Left hindlimb (tissue), 1 donor: ENCODE measurements around the gene EYS.

Experiments used
- DNase-seq: peaks from one replicate; pipeline ENCODE4 v3.0.0-alpha.2; 2018

Gene EYS

DNA sequence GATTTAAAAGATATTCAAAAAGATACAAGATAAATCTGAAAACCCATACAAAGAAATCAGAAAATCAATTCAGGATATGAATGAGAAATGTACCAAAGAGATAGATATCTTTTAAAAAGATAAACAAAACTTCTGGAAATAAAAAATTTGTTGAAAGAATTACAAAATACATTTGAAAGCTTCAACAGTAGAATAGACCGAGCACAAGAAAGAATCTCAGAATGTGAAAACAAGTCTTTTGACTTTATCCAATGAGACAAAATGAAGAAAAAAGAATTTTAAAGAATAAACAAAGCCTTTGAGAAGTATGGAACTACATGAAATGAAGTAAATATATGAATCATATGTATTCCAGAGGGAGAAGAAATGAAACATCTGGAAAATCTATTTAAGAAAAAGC lies 1011.0 kb downstream of the EYS start:
- no peak for DNase-seq

DNA sequence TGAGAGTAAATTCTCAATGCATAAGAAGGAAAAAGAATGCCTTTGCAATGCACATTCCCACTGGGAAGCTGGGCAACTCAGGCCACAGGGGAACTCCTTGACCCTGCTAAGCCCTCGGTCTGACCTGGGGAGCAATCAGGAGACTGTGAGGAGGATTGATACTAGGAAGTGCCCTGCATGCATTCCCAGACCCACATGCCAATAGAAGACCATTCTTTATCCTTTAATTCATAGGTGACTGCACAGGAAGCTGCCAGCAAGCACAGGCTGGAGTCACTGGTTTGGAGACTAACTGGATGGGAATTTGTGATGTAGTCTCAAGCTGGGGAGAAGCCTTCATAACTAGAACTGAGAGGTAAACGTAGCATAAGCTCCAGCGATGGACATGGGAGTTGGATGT lies 1012.7 kb downstream of the EYS start:
- DNase-seq, result no peak

DNA sequence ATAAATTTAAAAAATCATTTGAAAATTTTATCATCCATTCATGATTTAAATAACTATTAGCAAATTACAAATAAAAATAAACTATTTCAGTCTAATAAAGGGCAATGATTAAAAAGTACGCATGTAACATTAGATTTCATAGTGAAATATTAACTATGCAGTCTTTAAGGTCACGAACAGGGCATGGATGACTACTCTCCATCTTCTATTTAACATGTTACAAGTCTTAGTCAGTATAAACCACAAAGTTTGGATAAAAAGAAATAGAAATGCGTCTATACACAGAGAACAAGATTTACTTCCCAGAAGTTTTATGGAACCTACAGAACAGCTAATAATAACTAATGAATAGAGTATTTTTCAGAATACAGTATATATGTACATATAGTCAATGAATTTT lies 1016.0 kb downstream of the EYS start:
- no peak for DNase-seq

DNA sequence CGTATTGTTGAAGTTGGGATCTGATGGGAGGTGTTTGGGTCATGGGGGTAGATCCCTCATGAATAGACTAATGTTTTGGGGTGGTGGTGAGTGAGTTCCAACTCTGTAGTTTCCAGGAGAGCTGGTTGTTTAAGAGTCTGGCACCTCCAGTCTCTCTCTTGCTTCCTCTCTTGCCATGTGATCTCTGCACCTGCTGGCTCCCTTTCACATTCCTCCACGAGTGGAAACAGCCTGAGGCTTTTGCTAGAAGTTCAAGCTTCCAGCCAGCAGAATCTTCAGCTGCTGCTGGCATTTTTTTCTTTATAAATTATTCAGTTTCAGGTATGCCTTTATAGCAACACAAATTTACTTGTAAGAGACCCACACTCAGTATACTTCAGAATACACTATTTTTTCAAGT lies 1021.6 kb downstream of the EYS start:
- DNase-seq, result no peak

DNA sequence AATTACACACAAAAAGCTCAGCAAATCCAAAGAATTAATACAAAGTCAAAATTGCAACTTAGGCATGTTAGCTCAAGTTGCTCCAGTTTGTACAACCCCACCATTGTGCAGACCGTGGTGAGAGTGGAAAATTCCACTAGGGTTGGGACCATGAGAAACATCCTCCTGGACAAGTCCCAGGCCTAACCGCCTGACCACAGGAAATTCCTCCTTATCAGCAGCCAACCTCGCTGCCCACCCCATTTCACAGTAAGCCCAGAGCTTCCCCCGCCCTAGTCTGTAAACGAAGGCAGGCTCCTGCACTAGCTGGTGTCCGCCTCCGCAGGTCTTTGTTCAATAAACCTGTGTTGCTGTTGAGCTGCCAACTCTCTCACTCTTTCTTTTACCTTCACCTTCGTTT lies 1023.3 kb downstream of the EYS start:
- DNase-seq, result peak; percentile 44

DNA sequence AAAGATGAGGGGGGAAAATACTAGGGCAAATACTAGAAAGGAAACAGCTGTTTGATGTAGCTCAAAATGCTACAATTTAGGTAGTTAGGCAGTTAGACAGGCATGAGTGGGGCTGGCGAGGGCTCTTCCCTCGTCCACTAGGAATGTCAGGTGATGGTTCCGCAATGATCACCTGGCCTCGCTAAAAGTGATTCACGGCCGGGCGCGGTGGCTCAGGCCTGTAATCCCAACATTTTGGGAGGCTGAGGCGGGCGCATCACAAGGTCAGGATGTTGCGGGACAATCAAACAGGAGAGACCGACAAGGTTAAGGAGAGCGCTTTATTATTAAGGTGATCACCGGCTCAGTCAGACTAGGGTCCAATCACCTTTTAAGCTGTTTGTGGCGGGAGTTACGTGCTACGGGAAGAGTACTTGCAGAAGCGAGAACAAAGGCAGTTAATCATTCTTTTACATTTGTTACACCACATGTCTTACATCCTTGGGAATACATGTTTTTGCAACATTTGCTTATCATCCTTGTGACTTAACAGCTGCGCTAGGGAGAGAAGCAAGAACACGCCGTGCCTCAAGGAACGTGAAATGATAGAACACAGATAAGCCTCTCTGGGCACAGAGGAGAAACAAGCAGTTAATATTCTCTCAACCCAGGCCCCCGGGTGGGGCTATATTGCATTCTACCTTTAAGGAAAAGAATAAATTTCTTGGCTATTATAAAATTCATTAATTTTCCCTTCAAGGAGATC lies 1025.4 kb downstream of the EYS start:
- DNase-seq, result no peak

DNA sequence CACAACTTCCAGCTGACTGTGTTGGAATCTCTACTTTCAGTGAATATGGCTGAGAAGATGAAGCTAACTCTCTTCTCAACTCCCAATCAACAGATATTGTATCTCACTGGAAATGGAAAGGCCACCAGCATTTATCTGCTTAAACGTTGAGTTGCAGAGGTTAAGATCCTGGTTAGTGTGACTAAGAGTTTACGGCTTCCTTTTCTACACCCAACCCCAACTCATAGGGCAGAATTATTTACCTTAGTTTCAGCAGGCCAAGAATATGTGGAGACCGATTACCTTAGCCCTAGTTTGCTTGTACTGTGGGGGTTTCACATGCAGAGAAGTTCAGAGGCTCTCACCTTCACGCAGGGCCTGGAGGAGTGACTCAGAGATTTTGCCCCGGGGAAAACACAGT lies 1026.6 kb downstream of the EYS start:
- no peak for DNase-seq

DNA sequence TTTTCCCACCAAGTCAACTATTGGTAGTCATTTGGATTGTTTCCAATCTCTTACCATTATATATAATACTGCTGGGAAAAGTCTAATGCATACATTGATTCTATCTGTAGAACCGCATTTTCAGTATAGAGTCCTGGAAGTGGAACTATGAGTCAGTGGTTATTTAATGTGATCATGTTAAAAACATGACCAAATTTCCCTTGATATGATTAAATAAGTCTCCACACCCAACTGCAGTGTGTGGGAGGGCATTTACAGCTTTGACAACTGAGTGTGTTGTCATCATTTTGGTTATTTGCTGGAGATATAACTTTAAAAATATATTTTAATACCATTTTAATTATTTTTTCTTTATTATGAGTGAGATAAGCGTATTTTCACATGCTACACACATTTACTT lies 1027.6 kb downstream of the EYS start:
- DNase-seq, result no peak

DNA sequence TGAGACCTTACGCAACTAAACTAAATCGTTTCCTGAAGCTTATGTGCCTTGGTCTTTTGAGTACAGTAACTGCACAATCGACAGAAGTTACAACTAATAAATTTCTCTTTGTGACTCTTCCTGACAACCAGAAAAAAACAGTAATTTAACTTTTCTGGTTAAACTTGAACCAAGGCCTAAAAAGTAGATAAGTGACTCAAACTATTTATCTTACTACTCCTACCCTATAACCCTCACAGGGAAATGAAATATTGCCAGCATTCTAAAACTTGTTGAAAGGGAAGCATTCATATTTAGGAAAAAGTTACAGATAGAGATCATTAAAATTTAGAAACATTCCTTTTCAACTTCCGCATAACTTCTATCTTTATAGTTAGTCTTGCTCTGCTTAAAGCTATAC lies 1034.4 kb downstream of the EYS start:
- DNase-seq, result no peak

DNA sequence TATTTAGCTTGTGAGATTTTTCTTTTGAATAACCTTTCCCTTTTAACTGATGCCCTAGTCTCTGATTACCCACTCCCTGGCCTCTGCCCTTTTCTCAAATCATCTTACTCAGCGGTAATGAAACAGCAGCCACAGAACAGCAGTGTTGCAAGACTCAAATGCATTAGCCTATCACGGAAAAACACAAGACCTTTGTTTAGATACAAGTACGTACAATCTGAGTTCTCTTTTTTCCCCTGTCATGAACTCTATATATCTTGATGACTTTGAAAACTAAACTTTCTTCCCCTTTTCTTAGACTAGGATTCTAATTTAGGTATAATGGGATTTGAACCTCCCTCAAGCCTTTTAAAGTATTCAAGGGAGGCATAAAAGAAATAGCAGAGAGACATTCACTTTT lies 1034.9 kb downstream of the EYS start:
- no peak for DNase-seq

DNA sequence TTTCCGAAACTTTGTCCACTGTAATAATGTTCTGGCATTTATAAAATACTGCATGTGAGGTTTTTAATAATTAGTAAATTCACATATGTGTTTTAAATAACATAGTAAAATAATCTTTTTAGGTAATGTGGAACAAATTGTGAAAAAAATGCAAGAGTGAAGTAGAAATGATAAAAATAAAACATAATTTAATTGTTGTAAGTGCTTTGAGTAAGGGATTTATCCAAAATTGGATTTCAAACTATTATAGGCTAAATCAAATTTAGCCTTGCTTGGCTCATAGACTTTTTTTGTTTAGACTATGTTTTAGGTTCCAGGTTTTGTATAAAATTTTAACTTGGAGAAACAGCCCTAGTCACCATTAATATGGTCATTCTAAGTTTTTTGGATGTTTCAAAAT lies 1041.9 kb downstream of the EYS start:
- DNase-seq, result no peak

DNA sequence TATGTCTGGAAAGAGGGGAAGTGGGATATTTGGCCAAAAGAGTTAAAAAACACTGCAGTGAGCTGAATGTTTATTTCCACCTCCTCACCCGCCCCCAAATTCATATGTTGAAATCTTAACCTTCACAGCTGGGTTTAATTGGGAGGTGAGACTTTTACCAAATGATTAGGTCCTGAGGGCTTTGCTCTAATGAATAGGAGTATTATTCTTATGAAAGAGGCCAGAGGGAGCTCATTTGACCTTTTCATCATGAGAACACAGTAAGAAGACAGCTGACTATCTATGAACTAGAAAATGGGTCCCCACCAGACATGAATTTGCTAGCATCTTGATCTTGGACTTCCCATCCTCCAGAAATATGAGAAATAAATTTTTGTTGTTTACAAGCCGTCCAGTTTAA lies 1042.5 kb downstream of the EYS start:
- no peak for DNase-seq

DNA sequence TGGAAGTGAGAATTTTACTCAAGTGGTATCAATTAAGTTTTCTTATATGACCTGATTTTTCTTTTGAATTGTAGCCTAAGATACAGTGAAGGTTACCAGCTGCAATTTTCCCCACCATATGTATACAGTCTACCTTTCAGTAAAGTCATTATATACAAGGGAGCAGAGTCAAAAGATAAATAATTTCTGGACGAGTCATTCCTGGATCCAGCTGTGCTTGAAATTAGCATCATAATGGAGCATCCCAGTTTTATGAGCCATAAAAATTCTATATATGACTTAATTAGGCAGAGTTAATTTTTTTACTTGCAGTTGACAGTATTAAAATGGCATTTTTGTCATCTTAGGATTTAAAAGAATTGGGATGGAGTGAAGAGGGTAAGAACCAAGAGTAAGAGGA lies 1063.0 kb downstream of the EYS start:
- no peak for DNase-seq

DNA sequence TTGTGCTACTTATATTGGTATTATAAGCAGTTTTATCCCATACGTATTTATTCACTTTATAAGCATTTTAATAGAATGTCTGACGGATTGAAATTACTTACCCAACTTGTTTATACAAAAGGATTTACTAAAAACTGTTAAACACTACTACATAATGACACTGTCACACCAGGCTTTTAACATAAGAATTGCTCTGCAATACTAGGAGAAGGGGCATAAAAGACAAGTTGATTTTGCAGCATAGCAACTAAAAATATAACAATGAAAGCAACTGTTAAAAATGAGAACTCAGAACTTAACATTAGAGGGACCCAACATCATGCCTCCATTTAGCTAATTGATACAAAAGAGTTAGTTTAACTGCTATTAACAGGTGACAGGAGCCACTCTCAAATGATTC lies 1076.1 kb downstream of the EYS start:
- DNase-seq, result no peak

DNA sequence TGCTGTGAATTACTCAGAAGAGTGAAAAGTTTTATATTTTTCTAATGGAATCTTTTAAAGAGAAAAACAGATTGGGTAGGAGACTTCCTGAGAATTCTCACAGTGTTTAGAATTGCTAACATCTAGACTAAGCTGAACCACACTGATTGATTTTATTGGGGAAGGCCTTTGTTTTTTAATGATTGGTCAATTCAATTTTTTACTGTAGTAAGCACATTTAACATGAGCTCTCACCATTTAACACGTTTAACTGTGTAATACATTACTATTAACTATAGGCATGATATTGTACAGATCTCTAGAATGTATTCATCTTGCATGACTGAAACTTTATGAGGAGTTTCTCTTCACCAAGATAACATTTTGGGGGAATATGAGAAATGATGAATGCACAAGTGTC lies 1084.1 kb downstream of the EYS start:
- DNase-seq, result no peak

DNA sequence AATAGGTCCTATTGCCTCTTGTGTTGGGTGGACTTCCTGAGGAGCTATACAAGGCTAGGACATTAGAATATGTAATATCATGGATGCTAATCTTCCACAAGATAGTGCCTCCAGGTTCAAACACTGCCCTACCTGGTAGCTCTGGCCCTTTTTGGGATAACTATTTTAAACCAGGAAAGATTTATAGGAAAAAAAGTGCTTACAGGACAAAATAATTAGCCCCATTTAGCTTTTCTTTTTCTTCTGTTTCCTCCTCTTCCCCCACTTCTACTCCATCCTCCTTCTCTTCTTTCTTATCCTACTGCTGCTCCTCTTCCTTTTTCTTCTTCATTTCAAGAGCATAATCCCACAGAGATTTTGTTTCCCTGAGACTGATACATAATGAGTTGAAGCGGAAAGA lies 1104.0 kb downstream of the EYS start:
- DNase-seq, result no peak

DNA sequence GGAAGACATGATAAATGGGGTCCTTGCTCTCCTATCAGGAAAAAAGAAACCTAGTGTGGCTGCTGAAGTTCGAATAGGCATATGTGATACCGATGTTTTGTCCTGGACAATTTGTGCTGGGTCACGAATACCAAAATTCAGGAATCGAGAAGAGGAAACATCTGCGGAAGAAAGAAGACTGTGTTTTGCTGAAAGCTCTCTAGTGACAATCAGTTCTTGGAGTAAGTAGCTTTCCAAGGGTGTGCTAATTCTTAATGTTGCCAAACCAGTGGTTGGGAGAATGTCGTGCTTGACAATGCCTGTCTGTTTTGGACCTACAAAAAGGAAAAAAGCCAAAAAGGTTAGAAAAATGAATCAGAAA lies 1115.4 kb downstream of the EYS start:
- DNase-seq, result no peak

DNA sequence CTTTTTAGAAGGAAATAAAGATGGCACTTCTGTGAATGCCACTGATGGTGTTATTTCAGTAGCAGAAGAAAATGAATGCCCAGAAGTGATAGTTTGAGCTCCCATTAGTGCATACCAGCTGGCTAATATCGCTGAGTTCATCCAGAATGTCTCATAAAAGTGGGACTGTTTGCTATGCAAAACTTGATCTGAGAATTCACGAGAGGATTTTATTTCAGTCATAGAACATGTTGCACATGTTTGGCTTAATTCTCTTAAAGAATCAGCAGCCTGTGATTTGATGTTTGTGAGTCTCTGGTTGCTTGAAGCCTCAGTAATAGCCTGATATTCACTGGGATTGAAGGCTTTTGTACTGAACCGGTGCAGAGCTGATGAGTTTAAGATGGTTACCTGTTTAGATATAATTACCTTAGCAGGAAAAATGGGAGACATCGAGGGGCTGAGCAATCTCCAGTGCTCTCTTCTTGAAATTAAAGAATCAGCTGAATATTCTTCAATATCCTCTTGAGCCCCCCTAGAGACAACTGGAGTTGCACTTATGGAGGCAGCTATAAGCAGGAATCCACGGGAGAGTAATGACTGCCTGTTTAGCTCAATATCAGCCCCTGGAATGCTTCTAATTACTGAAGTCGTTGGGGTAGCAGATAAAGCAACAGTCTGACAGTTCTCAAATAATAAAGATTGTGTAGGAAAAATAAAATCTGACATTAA lies 1115.9 kb downstream of the EYS start:
- DNase-seq, result no peak

DNA sequence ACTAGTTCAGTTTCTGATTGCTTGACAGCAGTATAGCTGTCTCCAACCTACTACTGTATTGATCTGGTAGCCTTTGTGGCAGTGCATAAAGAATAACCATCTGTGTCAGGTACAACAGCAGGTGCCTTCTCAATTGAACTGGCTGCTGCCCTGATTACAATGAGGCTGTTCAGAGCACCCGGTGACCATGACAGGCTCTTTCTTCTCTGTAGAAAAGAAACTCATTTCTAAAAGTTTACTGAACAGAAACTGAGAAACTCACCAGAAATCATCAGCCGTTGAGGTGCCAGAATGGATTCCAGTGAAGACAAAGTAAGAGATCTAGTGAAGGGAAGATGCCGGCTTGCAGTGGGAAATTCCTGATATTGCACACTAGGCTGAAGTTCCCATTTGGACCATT lies 1117.1 kb downstream of the EYS start:
- no peak for DNase-seq

DNA sequence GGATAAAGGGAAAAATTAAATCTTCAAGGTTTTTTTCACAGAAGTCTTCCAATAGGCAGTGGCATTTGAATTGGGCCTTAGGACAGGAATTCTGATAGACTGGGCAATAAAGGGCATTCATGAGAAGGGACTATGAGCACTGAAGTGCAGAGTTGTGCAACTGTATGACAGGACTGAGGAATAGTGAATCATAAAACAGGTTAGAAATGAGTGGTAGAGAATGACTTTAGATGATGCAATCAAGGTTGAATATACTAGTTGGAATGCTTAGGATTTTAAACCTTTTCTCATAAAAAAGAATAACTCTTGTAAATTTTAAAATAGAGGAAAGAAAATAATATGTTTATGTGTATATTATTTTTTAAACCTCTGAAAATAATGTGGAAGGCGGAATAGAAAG lies 1126.7 kb downstream of the EYS start:
- no peak for DNase-seq

DNA sequence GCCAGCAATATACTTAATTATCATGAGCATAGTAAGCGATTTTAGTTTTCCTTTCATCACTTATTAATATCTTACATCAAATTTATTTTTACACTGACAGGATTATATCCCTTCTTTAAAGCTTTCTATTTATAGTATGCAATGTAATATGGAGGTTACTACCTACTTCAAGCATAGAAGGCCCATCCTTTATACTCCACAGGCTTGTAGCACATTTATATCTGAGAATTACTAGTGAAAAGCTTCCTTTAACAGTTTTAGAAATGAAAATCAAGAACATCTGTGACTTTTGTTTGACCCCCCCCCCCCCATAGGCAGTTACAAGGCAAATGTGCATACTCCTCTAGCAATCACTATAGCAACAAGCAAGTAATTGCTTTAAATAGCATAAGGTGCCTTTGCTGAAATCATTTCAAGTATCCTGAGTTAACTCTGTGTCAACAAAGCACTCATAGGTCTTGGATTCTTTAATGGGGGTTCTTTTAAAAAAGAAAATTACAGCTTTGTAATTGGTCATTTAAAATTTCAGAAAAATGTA lies 1153.7 kb downstream of the EYS start:
- DNase-seq, result no peak

DNA sequence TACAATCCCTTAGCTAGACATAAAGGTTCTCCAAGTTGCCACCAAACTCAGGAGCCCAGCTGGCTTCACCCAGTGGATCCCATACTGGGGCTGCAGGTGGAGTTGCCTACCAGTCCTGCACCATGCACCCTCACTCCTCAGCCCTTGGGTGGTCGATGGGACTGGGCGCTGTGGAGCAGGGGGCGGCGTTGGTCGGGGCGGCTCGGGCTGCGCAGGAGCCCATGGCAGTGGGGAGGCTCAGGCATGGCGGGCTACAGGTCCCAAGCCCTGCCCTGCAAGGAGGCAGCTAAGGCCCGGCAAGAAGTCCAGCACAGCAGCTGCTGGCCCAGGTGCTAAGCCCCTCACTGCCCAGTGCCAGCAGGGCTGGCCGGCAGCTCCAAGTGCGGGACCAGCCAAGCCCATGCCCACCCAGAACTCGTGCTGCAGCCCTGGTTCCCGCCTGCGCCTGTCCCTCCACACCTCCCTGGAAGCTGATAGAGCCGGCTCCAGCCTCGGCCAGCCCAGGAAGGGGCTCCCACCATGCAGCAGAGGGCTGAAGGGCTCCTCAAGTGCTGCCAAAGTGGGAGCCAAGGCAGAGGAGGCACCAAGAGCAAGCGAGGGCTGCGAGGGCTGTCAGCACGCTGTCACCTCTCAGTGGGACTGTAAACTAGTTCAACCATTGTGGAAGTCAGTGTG lies 1159.3 kb downstream of the EYS start:
- no peak for DNase-seq

DNA sequence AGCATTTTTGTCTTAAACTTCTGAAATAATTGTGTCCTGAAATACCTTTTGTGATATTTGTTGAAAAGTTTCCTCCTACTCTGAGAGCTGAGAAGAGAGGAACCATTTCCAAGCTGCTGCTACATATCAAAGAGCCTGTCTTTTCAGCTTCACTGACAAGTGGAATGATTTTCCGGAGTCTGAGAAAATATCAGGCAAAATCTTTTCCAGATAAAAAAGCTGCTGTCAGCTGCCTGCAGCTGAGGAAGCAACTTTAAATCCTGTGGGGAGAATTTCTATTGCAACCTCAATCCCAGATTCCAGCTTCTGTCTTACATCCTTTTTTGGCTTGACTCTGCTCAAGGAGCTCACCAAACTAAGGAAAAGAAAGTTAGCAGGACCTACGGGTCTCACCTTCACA lies 1167.1 kb downstream of the EYS start:
- no peak for DNase-seq

DNA sequence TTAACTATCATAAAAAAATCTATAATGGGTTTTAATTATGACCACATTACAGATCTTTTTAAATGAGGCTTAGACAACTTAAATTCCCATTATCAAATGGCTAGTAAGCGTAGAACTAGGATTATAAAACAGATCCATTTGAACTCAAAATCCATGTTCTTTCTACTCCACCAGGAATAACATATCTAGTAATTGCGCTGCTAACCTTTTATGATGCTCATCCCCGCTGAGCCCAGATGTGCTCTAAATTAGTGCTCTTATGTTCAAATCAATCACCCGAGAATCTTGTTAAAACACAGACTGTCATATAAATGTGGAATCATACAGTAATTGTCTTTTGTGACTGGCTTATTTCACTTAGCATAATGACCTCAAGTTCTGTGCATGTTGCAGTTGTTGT lies 1168.3 kb downstream of the EYS start:
- DNase-seq, result no peak
